Astrocyte (in vitro differentiated cells and primary cell): Measurements from ENCODE around the gene SHROOM3.

Experiments used
- CTCF ChIP-seq: IDR thresholded peaks from 2 replicates; pipeline ENCODE4 v1.5.1; 2011; ENCODE audit warnings: low read depth, mild to moderate bottlenecking, inconsistent platforms, low read length, moderate library complexity; ENCODE audit not compliant: insufficient read depth
- EZH2 ChIP-seq: IDR thresholded peaks from 2 replicates; pipeline ENCODE4 v1.6.1; 2012; ENCODE audit warnings: mild to moderate bottlenecking, low read length, inconsistent platforms; ENCODE audit not compliant: insufficient read depth

- no peak for TF ChIP-seq CTCF
- no peak for TF ChIP-seq EZH2
Measured at GRCh38 chr4:76670631-76671030, 235.6 kb downstream of the SHROOM3 start.
